ENCODE data around the gene DCST2.

Gene DCST2

GRCh38 chr1:154974102-154974807 lies 59.3 kb downstream of the DCST2 start, which contains the start of gene CKS1B:
Gene CKS1B (plus strand): TSS chr1:154974681. CDS start chr1:154974746, 65 bp downstream.
- TF ChIP-seq, protein P1, sequence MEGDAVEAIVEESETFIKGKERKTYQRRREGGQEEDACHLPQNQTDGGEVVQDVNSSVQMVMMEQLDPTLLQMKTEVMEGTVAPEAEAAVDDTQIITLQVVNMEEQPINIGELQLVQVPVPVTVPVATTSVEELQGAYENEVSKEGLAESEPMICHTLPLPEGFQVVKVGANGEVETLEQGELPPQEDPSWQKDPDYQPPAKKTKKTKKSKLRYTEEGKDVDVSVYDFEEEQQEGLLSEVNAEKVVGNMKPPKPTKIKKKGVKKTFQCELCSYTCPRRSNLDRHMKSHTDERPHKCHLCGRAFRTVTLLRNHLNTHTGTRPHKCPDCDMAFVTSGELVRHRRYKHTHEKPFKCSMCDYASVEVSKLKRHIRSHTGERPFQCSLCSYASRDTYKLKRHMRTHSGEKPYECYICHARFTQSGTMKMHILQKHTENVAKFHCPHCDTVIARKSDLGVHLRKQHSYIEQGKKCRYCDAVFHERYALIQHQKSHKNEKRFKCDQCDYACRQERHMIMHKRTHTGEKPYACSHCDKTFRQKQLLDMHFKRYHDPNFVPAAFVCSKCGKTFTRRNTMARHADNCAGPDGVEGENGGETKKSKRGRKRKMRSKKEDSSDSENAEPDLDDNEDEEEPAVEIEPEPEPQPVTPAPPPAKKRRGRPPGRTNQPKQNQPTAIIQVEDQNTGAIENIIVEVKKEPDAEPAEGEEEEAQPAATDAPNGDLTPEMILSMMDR (IDR thresholded peaks at IDR 0.05; ENCODE audit: insufficient read depth, low read length), result no peak
- peak; percentile 30 for TF ChIP-seq REST (IDR thresholded peaks at IDR 0.05; ENCODE audit: insufficient replicate concordance, low read depth)
- peak; percentile 29 for TF ChIP-seq SPI1 (IDR thresholded peaks at IDR 0.05; ENCODE audit: borderline replicate concordance, low read depth)
- TF ChIP-seq GABPA (IDR thresholded peaks at IDR 0.05; ENCODE audit: low read depth), result peak; percentile 85
- peak; percentile 96 for TF ChIP-seq POLR2AphosphoS5 (IDR thresholded peaks at IDR 0.05; ENCODE audit: low read depth)
- H3K27ac ChIP-seq (replicated peaks), result peak within 1 kb of the TSS; percentile 96
- peak; percentile 100 for DNase-seq (ENCODE audit: low read depth in 1 of 2, low spot score in 1 of 2)
- no peaks in the 10 kb centered on the region for H3K27me3 ChIP-seq (ENCODE audit: insufficient read depth, poor library complexity, severe bottlenecking)
- peak within 1 kb of the TSS; percentile 83 for H3K4me3 ChIP-seq (replicated peaks; ENCODE audit: insufficient read depth, low read length)

GRCh38 chr1:154973344-154974101 lies 60.1 kb downstream of the DCST2 start:
- Histone ChIP-seq H3K27me3 (ENCODE audit: insufficient read depth, poor library complexity, severe bottlenecking) (no peaks in the 10 kb centered on the region), H3K27ac (replicated peaks) (peak overlapping the region; percentile 96), H3K4me3 (replicated peaks; ENCODE audit: insufficient read depth, low read length) (peak overlapping the region; percentile 53)
- DNase-seq (ENCODE audit: low read depth in 1 of 2, low spot score in 1 of 2), result peak; percentile 85 to 97
- no peak for TF ChIP-seq GABPA (IDR thresholded peaks at IDR 0.05; ENCODE audit: low read depth)
- no peak for TF ChIP-seq SPI1 (IDR thresholded peaks at IDR 0.05; ENCODE audit: borderline replicate concordance, low read depth)
- TF ChIP-seq, protein P1 (IDR thresholded peaks at IDR 0.05; ENCODE audit: insufficient read depth, low read length), result no peak
- no peak for TF ChIP-seq POLR2AphosphoS5 (IDR thresholded peaks at IDR 0.05; ENCODE audit: low read depth)
- TF ChIP-seq REST (IDR thresholded peaks at IDR 0.05; ENCODE audit: insufficient replicate concordance, low read depth), result no peak

DNA sequence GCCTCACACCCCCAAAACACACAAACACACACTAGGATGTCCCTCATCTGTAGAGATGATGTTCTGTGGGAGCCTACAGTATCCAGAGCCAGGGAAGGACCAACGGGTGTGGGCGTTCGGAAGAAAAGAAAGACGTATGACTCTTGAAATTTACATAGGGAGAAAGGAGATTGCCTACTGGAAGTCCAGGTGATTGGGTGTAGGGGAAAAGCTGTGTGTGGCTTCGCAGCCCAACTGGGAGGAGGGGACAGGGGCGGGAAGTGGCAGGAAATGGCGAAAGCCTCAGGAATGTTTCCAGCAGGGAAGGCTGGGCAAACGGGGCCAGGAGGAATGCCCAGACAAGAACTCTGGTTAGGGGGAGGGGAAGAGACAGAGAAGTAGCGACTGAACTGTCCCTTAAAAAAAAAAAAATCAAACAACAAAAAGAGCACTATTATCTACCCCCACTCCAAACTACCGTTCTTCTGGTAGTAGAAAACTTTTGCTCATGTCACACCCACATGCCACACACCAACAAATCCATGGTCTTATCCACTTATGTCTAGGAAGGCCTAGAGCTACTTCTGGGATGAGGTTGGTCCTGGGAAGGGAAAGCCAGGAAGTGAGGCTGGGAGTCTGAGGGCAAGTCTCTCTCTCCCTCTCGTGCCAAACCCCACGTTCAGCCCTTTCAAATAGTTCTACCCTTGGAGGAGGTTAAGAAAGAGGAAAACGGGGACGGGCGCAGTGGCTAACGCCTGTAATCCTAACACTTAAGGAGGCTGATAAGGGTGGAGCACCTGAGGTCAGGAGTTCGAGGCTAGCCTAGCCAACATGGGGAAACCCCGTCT lies 60.9 kb downstream of the DCST2 start:
- DNase-seq (ENCODE audit: low read depth in 1 of 2, low spot score in 1 of 2), result no peak
- no peak overlapping the region for H3K27ac ChIP-seq (replicated peaks)
- peak overlapping the region; percentile 53 for H3K4me3 ChIP-seq (replicated peaks; ENCODE audit: insufficient read depth, low read length)
- TF ChIP-seq GABPA (IDR thresholded peaks at IDR 0.05; ENCODE audit: low read depth) (no peak), REST (IDR thresholded peaks at IDR 0.05; ENCODE audit: insufficient replicate concordance, low read depth) (no peak)
- no peaks in the 10 kb centered on the region for H3K27me3 ChIP-seq (ENCODE audit: insufficient read depth, poor library complexity, severe bottlenecking)
